Uterus (tissue), 4 donors: ENCODE data around the gene ARID5B. TPM values are rescaled to one million over a fixed set of nuclear protein-coding genes. Genes with fewer than 3 reads are reported as not detected.

Experiments used
- DNase-seq, 2 donors: peaks; one replicate each; pipeline ENCODE4 v3.0.0-alpha.2; 2019 to 2020
- H3K27ac ChIP-seq, 2 donors: fragments of 200-600 bp; sonication (generic); 1 replicate in 1 of 2; 2 replicates in 1 of 2; pipeline ENCODE4 v1.5.1; 2016 to 2018
- H3K27me3 ChIP-seq, 2 donors: fragments of 200-600 bp; sonication (generic); one replicate each; pipeline ENCODE4 v1.5.1; 2018 to 2019; ENCODE audit warnings: control low read depth in 1 of 2
- H3K36me3 ChIP-seq, 2 donors: fragments of 200-600 bp; sonication (generic); one replicate each; pipeline ENCODE4 v1.5.1; 2019; ENCODE audit warnings: control low read depth in 1 of 2
- H3K4me1 ChIP-seq, 2 donors: fragments of 200-600 bp; sonication (generic); one replicate each; pipeline ENCODE4 v1.5.1; 2018 to 2019; ENCODE audit warnings: control low read depth in 1 of 2
- H3K4me3 ChIP-seq, 2 donors: fragments of 200-600 bp; sonication (generic); 1 replicate in 1 of 2; 2 replicates in 1 of 2; pipeline ENCODE4 v1.5.1; 2018 to 2019; ENCODE audit warnings: mild to moderate bottlenecking in 1 of 2
- H3K9me3 ChIP-seq, 2 donors: fragments of 200-600 bp; sonication (generic); one replicate each; pipeline ENCODE4 v1.5.1; 2019; ENCODE audit warnings: control low read depth in 1 of 2
- POLR2A ChIP-seq, 2 donors: fragments of 450-650 bp; IDR thresholded peaks; one replicate each; pipeline ENCODE4 v1.6.1; 2016; ENCODE audit warnings: antibody characterized with exemption in 2 of 2, mild to moderate bottlenecking in 1 of 2, moderate library complexity in 1 of 2
- intact Hi-C: fragments of 100-400 bp; cut with DNase I; formaldehyde crosslinking; loops from one replicate; pipeline ENCODE4 v1.15.1; 2023; ENCODE audit warnings: low total_unique reads
- total RNA-seq, 4 donors: library from RNA; depleted of rRNA in 3 of 4; stranded (reverse); fragments of >200 nt in 3 of 4; gene quantifications; one replicate each; pipeline versions ENCODE4 v1.1.0 to v1.2.4, GENCODE V29; 2014 to 2023
- TF ChIP-seq, protein P1 (sequence below), 4 experiments: fragments of 200-600 bp in 2 of 4; fragments of 450-650 bp in 2 of 4; sonication (generic) in 2 of 4; IDR thresholded peaks; one replicate each; pipeline ENCODE4 v1.5.1; 2016 to 2019; ENCODE audit warnings: antibody characterized with exemption in 4 of 4, mild to moderate bottlenecking in 2 of 4, moderate library complexity in 1 of 4
- donor health status: DM: yes; HTN: yes; CAD: no.

The ARID5B gene
- total RNA-seq, 4 donors from 2014 or later, result 38.7 to 64.1 (median 56.6) TPM

DNA sequence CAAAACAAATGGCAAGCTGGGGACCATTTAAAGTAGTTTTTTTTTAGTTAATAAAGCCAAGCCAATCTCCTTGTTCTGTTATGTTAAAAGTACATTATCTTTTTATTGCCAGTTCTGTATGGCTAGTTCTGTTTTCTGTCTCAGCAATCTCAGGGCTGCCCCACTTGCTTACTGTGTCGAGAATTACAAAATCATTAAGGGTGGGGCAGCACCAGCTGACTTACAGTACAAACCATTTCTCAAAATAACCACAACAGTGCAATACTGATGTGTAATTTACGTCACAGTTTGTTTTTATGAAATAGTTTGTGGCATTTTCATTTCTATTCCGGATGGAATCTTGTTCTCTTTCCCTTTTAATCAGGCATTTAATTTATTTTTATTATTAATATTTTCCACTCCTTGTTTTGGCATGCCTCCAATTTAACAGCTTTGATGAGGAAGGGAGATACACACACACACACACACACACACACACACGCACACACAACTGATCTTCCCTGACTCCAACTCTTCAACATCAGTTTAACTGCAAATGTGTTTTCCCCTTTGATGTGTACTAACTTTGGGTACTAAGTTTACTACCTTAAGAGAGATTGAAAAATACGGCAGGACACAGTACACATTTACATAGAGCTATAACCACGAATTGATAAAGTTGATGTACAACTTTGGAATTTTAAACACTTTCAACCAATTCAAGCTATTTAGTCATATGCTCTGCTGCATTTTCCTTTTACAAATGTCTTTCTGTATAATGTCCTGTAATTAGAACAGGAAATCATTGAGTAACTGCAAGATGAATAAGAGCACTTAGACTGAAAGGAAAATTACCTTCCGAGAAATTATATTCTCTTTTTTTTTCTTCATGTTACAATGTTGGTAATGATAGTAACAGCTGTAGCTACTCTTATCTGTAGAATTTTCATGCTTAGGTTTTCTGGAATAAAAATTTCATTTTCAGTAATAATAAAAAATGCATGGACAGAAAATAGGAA is 91.5 kb downstream of the ARID5B start:
- no peak overlapping the region for H3K4me3 ChIP-seq
- no peaks in the 10 kb centered on the region for H3K36me3 ChIP-seq
- intact Hi-C loops, result no loop called here
- peaks cover 9 to 13% of the 10 kb centered on the region in 2 donors for H3K4me1 ChIP-seq
- H3K27ac ChIP-seq, result peak overlapping the region; percentile 40 to 85
- H3K27me3 ChIP-seq, result no peaks in the 10 kb centered on the region
- TF ChIP-seq POLR2A (IDR thresholded peaks at IDR 0.05), result peak in 1 of 2 donors; percentile 46
- TF ChIP-seq, protein P1, sequence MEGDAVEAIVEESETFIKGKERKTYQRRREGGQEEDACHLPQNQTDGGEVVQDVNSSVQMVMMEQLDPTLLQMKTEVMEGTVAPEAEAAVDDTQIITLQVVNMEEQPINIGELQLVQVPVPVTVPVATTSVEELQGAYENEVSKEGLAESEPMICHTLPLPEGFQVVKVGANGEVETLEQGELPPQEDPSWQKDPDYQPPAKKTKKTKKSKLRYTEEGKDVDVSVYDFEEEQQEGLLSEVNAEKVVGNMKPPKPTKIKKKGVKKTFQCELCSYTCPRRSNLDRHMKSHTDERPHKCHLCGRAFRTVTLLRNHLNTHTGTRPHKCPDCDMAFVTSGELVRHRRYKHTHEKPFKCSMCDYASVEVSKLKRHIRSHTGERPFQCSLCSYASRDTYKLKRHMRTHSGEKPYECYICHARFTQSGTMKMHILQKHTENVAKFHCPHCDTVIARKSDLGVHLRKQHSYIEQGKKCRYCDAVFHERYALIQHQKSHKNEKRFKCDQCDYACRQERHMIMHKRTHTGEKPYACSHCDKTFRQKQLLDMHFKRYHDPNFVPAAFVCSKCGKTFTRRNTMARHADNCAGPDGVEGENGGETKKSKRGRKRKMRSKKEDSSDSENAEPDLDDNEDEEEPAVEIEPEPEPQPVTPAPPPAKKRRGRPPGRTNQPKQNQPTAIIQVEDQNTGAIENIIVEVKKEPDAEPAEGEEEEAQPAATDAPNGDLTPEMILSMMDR (IDR thresholded peaks at IDR 0.05), result no peak
- peak; percentile 36 to 62 for DNase-seq
- no peaks in the 10 kb centered on the region for H3K9me3 ChIP-seq

DNA sequence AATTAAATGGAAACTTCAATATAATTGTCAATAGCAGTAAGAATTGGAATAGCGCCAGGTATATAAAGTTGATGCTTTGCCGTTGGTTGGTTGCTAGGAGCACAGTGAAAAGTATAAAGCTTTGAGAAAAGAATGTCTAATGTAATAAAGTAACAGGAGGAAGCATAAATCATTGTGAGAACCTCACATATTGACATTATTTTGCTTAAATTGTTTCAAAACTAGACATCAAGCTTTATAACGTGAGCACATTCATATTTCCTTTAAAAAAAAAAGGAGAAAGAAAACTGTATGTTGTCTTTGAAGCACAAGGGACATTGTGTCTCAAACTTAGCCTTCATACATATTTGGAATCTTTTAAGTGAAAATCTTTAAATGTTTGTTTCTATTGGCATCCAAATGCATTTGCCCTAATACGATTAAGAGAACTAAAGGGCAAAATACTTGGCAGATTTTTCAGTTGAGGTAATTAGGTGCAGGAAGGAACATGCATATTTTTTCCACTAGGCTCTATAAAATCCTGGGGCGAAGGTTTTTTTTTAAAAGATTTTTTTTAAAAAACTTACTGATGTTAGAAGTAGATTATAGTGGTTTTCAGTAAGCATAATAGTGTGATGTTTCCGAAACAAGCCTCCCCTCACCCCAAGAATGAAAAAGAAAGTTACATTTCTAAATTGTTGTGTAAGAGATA is 92.4 kb downstream of the ARID5B start:
- Histone ChIP-seq H3K4me3 (no peak overlapping the region), H3K27me3 (no peaks in the 10 kb centered on the region), H3K27ac (peak overlapping the region; percentile 40 to 85), H3K36me3 (no peaks in the 10 kb centered on the region), H3K9me3 (no peaks in the 10 kb centered on the region), H3K4me1 (peaks cover 9 to 13% of the 10 kb centered on the region in 2 donors)
- TF ChIP-seq, protein P1 (IDR thresholded peaks at IDR 0.05), result no peak
- TF ChIP-seq POLR2A (IDR thresholded peaks at IDR 0.05), result no peak
- intact Hi-C loops, result no loop called here
- DNase-seq, result no peak

DNA sequence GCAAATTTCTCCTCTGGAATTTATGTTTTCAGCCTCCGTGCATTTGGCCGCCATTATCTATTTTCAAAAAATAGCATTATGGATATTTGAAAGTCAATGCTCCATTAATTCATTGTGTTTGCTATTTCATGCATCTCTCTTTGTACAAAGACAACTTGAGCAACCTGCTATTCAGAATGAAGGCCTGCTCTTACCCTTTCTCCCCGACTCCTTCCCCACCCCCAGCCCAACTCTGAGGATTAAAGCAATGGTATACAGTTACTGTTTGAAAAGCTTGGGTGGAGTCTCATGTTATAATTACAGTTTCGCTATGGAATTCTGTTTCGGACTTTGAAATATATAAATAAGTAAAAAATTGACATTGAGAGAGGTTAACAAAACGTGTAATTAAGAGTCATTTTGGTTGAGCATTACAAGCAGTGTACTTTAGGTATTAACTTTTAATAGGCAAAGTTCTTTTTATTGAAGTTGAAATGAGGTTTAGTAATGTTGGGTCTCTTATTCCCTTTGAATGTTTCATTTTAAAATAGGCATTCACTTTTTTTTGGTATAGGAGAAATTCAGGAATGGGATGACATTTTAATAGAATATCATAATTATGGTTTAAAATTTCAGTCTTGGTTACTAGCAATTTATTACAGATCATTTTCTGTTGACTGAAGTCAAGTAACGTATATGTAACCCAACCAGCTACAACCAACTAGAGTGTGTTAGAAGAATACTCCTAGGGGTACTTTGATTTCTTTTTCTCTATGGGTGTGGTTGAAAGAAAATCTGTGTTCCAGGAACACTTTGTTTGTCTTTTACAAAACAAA is 93.1 kb downstream of the ARID5B start:
- intact Hi-C loops, result no loop called here
- H3K27ac ChIP-seq, result peak overlapping the region in 1 of 2 donors; percentile 85
- H3K9me3 ChIP-seq, result no peaks in the 10 kb centered on the region
- H3K4me3 ChIP-seq, result no peak overlapping the region
- peaks cover 9 to 13% of the 10 kb centered on the region in 2 donors for H3K4me1 ChIP-seq
- no peak for DNase-seq
- H3K36me3 ChIP-seq, result no peaks in the 10 kb centered on the region
- no peak for TF ChIP-seq POLR2A (IDR thresholded peaks at IDR 0.05)
- TF ChIP-seq, protein P1 (IDR thresholded peaks at IDR 0.05), result no peak
- no peaks in the 10 kb centered on the region for H3K27me3 ChIP-seq

DNA sequence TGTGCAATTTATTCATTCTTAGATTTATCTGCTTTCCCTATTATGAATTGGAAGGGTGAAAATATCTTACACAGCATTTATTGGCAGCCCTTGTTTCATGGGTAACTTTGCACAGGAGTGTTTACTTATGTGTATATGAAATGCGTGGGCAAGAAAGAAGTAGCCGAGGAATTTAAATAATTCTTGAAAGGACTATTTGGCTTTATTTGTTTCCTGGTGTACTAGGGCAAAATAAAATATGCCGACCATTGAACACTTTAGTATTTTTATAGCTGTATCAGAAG is 93.7 kb downstream of the ARID5B start:
- Histone ChIP-seq H3K4me1 (peaks cover 9 to 13% of the 10 kb centered on the region in 2 donors), H3K9me3 (no peaks in the 10 kb centered on the region), H3K4me3 (no peak overlapping the region), H3K27ac (peak overlapping the region in 1 of 2 donors; percentile 28), H3K27me3 (no peaks in the 10 kb centered on the region), H3K36me3 (no peaks in the 10 kb centered on the region)
- intact Hi-C loops, result no loop called here
- TF ChIP-seq, protein P1 (IDR thresholded peaks at IDR 0.05), result no peak
- no peak for TF ChIP-seq POLR2A (IDR thresholded peaks at IDR 0.05)
- DNase-seq, result no peak
